ENCODE data around the gene AHR. TPM values are rescaled to one million over a fixed set of nuclear protein-coding genes. Genes with fewer than 3 reads are reported as not detected.

AHR gene
- total RNA-seq, 1 donor from 2014 or later, result 25.1 TPM

- peaks cover 0 to 2% (median 0%) of the 10 kb centered on the region in 3 donors for H3K9me3 ChIP-seq (ENCODE audit: control insufficient read depth in 3 of 3, low read length in 3 of 3)
- H3K27ac ChIP-seq (ENCODE audit: low read depth, low read length), result no peak overlapping the region
- no peaks in the 10 kb centered on the region for H3K36me3 ChIP-seq (ENCODE audit: control insufficient read depth in 3 of 3, insufficient read depth in 3 of 3, low read length in 3 of 3)
- H3K27me3 ChIP-seq (ENCODE audit: control insufficient read depth in 3 of 3, insufficient read depth in 3 of 3, low read length in 3 of 3), result no peaks in the 10 kb centered on the region
- H3K4me1 ChIP-seq (ENCODE audit: control insufficient read depth in 3 of 3, insufficient read depth in 3 of 3, low read length in 3 of 3), result no peaks in the 10 kb centered on the region
- no peak overlapping the region for H3K4me3 ChIP-seq (ENCODE audit: low read length in 3 of 3)
- no peak overlapping the region for H3K9ac ChIP-seq (ENCODE audit: low read depth in 1 of 3, low read length in 3 of 3)
These were observed 56.0 kb downstream of the AHR start for GRCh38 chr7:17354473-17354872.

DNA sequence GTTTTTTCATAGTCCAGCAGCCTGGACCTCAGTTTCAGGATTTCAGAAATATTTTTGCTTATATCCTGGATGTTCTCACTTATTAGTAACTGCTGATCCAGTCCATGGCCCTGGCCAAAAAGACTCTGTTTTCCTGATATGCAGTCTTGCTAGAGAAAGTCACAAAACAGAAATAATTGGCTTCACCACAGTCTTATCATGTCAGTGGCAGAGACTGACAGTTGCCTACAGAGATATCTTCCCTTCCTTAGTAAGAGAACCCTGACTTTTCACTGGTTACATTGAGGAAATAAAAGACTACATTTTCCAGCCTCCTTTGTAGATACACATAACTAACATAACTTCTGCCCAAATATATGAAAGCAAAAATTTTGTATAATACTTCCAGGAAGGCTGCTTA lies 56.6 kb downstream of the AHR start:
- Histone ChIP-seq H3K9ac (ENCODE audit: low read depth in 1 of 3, low read length in 3 of 3) (no peak overlapping the region), H3K4me3 (ENCODE audit: low read length in 3 of 3) (no peak overlapping the region), H3K9me3 (ENCODE audit: control insufficient read depth in 3 of 3, low read length in 3 of 3) (peaks cover 0 to 2% (median 0%) of the 10 kb centered on the region in 3 donors), H3K4me1 (ENCODE audit: control insufficient read depth in 3 of 3, insufficient read depth in 3 of 3, low read length in 3 of 3) (no peaks in the 10 kb centered on the region), H3K27ac (ENCODE audit: low read depth, low read length) (no peak overlapping the region), H3K27me3 (ENCODE audit: control insufficient read depth in 3 of 3, insufficient read depth in 3 of 3, low read length in 3 of 3) (no peaks in the 10 kb centered on the region), H3K36me3 (ENCODE audit: control insufficient read depth in 3 of 3, insufficient read depth in 3 of 3, low read length in 3 of 3) (no peaks in the 10 kb centered on the region)

DNA sequence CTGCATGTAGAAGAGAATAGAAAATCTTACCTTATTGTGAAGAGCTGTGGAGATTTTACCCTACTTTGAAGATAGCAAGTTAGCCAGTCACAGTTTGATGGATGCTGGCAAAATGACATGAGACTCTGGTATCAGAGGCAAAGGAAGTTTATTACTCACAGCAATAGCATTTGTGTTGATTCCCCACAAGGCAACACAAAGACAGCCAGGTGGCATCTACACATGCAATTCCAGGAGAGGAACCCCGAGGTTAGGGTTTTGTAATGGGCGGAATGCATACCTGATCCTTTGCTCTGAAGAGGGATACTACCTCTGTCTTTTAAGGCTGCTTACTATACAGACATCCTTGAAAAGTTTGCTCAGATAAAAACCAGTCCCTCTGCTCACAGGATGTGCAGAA lies 59.5 kb downstream of the AHR start:
- H3K4me1 ChIP-seq (ENCODE audit: control insufficient read depth in 3 of 3, insufficient read depth in 3 of 3, low read length in 3 of 3), result no peaks in the 10 kb centered on the region

DNA sequence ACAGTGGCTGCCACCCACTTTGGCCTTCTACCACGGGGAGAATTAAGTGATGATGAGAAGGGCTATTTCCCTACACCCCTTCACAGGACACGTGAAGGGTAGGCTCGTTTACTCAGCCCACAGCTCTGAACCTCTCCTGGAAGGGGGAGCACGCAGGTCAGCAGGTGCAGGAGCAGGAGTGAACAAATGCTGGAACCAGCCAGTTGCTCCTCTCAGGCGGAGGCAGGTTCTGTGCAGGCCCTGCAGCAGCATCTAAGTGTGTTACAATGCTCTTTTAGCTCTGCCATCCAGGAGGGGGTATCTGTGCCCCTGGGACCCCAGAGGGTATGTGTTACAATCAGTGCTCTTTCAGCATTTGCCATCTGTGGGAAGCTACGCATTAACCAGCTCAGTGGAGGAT lies 61.2 kb downstream of the AHR start:
- Histone ChIP-seq H3K27ac (ENCODE audit: low read depth, low read length) (no peak overlapping the region), H3K9ac (ENCODE audit: low read depth in 1 of 3, low read length in 3 of 3) (no peak overlapping the region), H3K27me3 (ENCODE audit: control insufficient read depth in 3 of 3, insufficient read depth in 3 of 3, low read length in 3 of 3) (no peaks in the 10 kb centered on the region), H3K36me3 (ENCODE audit: control insufficient read depth in 3 of 3, insufficient read depth in 3 of 3, low read length in 3 of 3) (no peaks in the 10 kb centered on the region), H3K4me1 (ENCODE audit: control insufficient read depth in 3 of 3, insufficient read depth in 3 of 3, low read length in 3 of 3) (no peaks in the 10 kb centered on the region), H3K9me3 (ENCODE audit: control insufficient read depth in 3 of 3, low read length in 3 of 3) (peaks cover 2 to 4% (median 2%) of the 10 kb centered on the region in 3 donors), H3K4me3 (ENCODE audit: low read length in 3 of 3) (no peak overlapping the region)

More for the DNA sequence above, 59.5 kb downstream of the AHR start:
- H3K36me3 ChIP-seq (ENCODE audit: control insufficient read depth in 3 of 3, insufficient read depth in 3 of 3, low read length in 3 of 3), result no peaks in the 10 kb centered on the region
- no peaks in the 10 kb centered on the region for H3K27me3 ChIP-seq (ENCODE audit: control insufficient read depth in 3 of 3, insufficient read depth in 3 of 3, low read length in 3 of 3)
- H3K27ac ChIP-seq (ENCODE audit: low read depth, low read length), result no peak overlapping the region
- no peak overlapping the region for H3K9ac ChIP-seq (ENCODE audit: low read depth in 1 of 3, low read length in 3 of 3)
- peaks cover 2 to 4% (median 2%) of the 10 kb centered on the region in 3 donors for H3K9me3 ChIP-seq (ENCODE audit: control insufficient read depth in 3 of 3, low read length in 3 of 3)
- no peak overlapping the region for H3K4me3 ChIP-seq (ENCODE audit: low read length in 3 of 3)

DNA sequence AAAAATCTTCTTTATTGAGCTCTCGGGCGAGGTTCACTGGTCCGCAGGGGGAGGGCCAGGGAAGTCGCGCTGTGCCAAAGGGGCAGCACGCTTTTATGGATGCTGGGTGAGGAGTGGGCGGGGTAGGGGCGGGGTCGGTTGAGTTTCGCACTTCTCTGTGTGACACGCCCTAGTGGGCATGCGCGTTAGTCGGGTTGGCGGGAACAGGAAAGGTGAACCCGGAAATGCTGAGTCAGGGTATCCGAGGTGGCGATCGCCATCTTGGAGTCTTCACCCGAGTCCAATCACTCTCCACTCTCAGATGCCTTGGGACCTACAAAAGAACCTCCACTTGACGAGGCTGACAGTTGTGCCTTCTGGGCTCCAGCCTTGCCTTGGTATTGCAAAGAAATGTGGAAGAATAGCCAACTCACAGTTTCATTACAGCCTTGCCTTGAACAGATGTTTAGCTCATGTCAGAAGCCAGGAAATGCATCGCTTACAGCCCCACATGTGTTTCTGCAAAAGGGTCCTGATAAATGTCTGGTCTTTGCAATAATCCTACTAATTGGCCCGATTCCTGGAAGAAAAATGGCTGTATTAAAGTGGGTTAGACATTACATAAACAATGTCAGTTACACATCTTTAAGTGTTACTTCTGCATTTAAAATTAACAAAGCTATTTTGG lies 64.1 kb downstream of the AHR start:
- Histone ChIP-seq H3K4me3 (ENCODE audit: low read length in 3 of 3) (no peak overlapping the region), H3K27me3 (ENCODE audit: control insufficient read depth in 3 of 3, insufficient read depth in 3 of 3, low read length in 3 of 3) (no peaks in the 10 kb centered on the region), H3K9ac (ENCODE audit: low read depth in 1 of 3, low read length in 3 of 3) (no peak overlapping the region), H3K4me1 (ENCODE audit: control insufficient read depth in 3 of 3, insufficient read depth in 3 of 3, low read length in 3 of 3) (no peaks in the 10 kb centered on the region), H3K27ac (ENCODE audit: low read depth, low read length) (no peak overlapping the region), H3K9me3 (ENCODE audit: control insufficient read depth in 3 of 3, low read length in 3 of 3) (peaks cover 2 to 4% (median 2%) of the 10 kb centered on the region in 3 donors), H3K36me3 (ENCODE audit: control insufficient read depth in 3 of 3, insufficient read depth in 3 of 3, low read length in 3 of 3) (no peaks in the 10 kb centered on the region)

GRCh38 chr7:17364671-17365070 lies 66.2 kb downstream of the AHR start:
- Histone ChIP-seq H3K36me3 (ENCODE audit: control insufficient read depth in 3 of 3, insufficient read depth in 3 of 3, low read length in 3 of 3) (no peaks in the 10 kb centered on the region), H3K4me1 (ENCODE audit: control insufficient read depth in 3 of 3, insufficient read depth in 3 of 3, low read length in 3 of 3) (no peaks in the 10 kb centered on the region), H3K27me3 (ENCODE audit: control insufficient read depth in 3 of 3, insufficient read depth in 3 of 3, low read length in 3 of 3) (no peaks in the 10 kb centered on the region), H3K4me3 (ENCODE audit: low read length in 3 of 3) (no peak overlapping the region), H3K9me3 (ENCODE audit: control insufficient read depth in 3 of 3, low read length in 3 of 3) (peaks cover 0 to 4% (median 2%) of the 10 kb centered on the region in 3 donors), H3K9ac (ENCODE audit: low read depth in 1 of 3, low read length in 3 of 3) (no peak overlapping the region), H3K27ac (ENCODE audit: low read depth, low read length) (no peak overlapping the region)

GRCh38 chr7:17365775-17366174 lies 67.3 kb downstream of the AHR start:
- no peak overlapping the region for H3K4me3 ChIP-seq (ENCODE audit: low read length in 3 of 3)
- no peaks in the 10 kb centered on the region for H3K4me1 ChIP-seq (ENCODE audit: control insufficient read depth in 3 of 3, insufficient read depth in 3 of 3, low read length in 3 of 3)
- no peak overlapping the region for H3K9ac ChIP-seq (ENCODE audit: low read depth in 1 of 3, low read length in 3 of 3)
- H3K9me3 ChIP-seq (ENCODE audit: control insufficient read depth in 3 of 3, low read length in 3 of 3), result peaks cover 0 to 4% (median 2%) of the 10 kb centered on the region in 3 donors
- no peak overlapping the region for H3K27ac ChIP-seq (ENCODE audit: low read depth, low read length)
- H3K27me3 ChIP-seq (ENCODE audit: control insufficient read depth in 3 of 3, insufficient read depth in 3 of 3, low read length in 3 of 3), result no peaks in the 10 kb centered on the region
- H3K36me3 ChIP-seq (ENCODE audit: control insufficient read depth in 3 of 3, insufficient read depth in 3 of 3, low read length in 3 of 3), result no peaks in the 10 kb centered on the region

- Histone ChIP-seq H3K9ac (ENCODE audit: low read depth in 1 of 3, low read length in 3 of 3) (no peak overlapping the region), H3K9me3 (ENCODE audit: control insufficient read depth in 3 of 3, low read length in 3 of 3) (peaks cover 0 to 4% (median 0%) of the 10 kb centered on the region in 3 donors)
These were observed 69.0 kb downstream of the AHR start for GRCh38 chr7:17367502-17367901.

GRCh38 chr7:17368856-17369524 lies 70.5 kb downstream of the AHR start:
- Histone ChIP-seq H3K27me3 (ENCODE audit: control insufficient read depth in 3 of 3, insufficient read depth in 3 of 3, low read length in 3 of 3) (no peaks in the 10 kb centered on the region), H3K9me3 (ENCODE audit: control insufficient read depth in 3 of 3, low read length in 3 of 3) (no peaks in the 10 kb centered on the region), H3K4me1 (ENCODE audit: control insufficient read depth in 3 of 3, insufficient read depth in 3 of 3, low read length in 3 of 3) (peaks cover 0 to 4% (median 0%) of the 10 kb centered on the region in 3 donors), H3K36me3 (ENCODE audit: control insufficient read depth in 3 of 3, insufficient read depth in 3 of 3, low read length in 3 of 3) (no peaks in the 10 kb centered on the region), H3K4me3 (ENCODE audit: low read length in 3 of 3) (no peak overlapping the region), H3K27ac (ENCODE audit: low read depth, low read length) (no peak overlapping the region), H3K9ac (ENCODE audit: low read depth in 1 of 3, low read length in 3 of 3) (no peak overlapping the region)

More at GRCh38 chr7:17367502-17367901, 69.0 kb downstream of the AHR start:
- H3K36me3 ChIP-seq (ENCODE audit: control insufficient read depth in 3 of 3, insufficient read depth in 3 of 3, low read length in 3 of 3), result no peaks in the 10 kb centered on the region
- no peak overlapping the region for H3K27ac ChIP-seq (ENCODE audit: low read depth, low read length)
- H3K4me1 ChIP-seq (ENCODE audit: control insufficient read depth in 3 of 3, insufficient read depth in 3 of 3, low read length in 3 of 3), result peaks cover 0 to 4% (median 0%) of the 10 kb centered on the region in 3 donors
- H3K4me3 ChIP-seq (ENCODE audit: low read length in 3 of 3), result no peak overlapping the region
- H3K27me3 ChIP-seq (ENCODE audit: control insufficient read depth in 3 of 3, insufficient read depth in 3 of 3, low read length in 3 of 3), result no peaks in the 10 kb centered on the region

GRCh38 chr7:17369691-17370426 lies 71.4 kb downstream of the AHR start:
- Histone ChIP-seq H3K36me3 (ENCODE audit: control insufficient read depth in 3 of 3, insufficient read depth in 3 of 3, low read length in 3 of 3) (no peaks in the 10 kb centered on the region), H3K9ac (ENCODE audit: low read depth in 1 of 3, low read length in 3 of 3) (no peak overlapping the region), H3K4me1 (ENCODE audit: control insufficient read depth in 3 of 3, insufficient read depth in 3 of 3, low read length in 3 of 3) (peaks cover 0 to 4% (median 0%) of the 10 kb centered on the region in 3 donors), H3K27ac (ENCODE audit: low read depth, low read length) (peak overlapping the region; percentile 10), H3K27me3 (ENCODE audit: control insufficient read depth in 3 of 3, insufficient read depth in 3 of 3, low read length in 3 of 3) (no peaks in the 10 kb centered on the region), H3K9me3 (ENCODE audit: control insufficient read depth in 3 of 3, low read length in 3 of 3) (no peaks in the 10 kb centered on the region), H3K4me3 (ENCODE audit: low read length in 3 of 3) (no peak overlapping the region)

Measured in skeletal muscle tissue (tissue), 4 donors.